ENCODE results near the gene RPL36A.
A peak's percentile ranks its signal among the peaks of the same experiment; 100 is the strongest.

The RPL36A gene

GRCh38 chrX:101393530-101394305 lies 2.9 kb downstream of the RPL36A start:
- DNase-seq (ENCODE audit: low read depth in 2 of 2), result no peak

- no peak for DNase-seq (ENCODE audit: low read depth in 2 of 2)
These were observed 3.6 kb downstream of the RPL36A start for GRCh38 chrX:101394372-101394771.

DNA sequence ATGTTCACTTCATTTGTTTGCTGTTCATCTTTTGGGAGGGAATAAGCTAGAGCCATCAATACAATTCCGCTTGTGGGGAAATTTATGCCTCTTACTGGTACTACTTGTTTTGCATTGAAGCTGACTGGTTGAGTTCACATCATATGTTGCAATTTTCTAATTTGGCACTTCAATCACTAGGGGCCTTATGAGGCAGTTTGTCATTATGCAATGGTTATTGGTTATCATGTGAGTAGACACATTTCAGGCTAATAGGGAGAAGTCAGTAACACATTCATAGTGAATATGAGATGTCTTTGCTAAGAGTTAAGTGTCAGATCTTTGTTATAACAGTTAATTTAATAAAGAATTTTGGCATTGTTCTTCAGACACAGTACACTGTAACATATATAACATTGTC lies 5.0 kb downstream of the RPL36A start:
- DNase-seq (ENCODE audit: low read depth in 2 of 2), result no peak

GRCh38 chrX:101397779-101398178 lies 7.0 kb downstream of the RPL36A start:
- no peak for DNase-seq (ENCODE audit: low read depth in 2 of 2)

- no peak for DNase-seq (ENCODE audit: low read depth in 2 of 2)
These were observed 7.9 kb downstream of the RPL36A start for GRCh38 chrX:101398694-101399093.

- DNase-seq (ENCODE audit: low read depth in 2 of 2), result no peak
These were observed 9.0 kb downstream of the RPL36A start for GRCh38 chrX:101399825-101400224.

DNA sequence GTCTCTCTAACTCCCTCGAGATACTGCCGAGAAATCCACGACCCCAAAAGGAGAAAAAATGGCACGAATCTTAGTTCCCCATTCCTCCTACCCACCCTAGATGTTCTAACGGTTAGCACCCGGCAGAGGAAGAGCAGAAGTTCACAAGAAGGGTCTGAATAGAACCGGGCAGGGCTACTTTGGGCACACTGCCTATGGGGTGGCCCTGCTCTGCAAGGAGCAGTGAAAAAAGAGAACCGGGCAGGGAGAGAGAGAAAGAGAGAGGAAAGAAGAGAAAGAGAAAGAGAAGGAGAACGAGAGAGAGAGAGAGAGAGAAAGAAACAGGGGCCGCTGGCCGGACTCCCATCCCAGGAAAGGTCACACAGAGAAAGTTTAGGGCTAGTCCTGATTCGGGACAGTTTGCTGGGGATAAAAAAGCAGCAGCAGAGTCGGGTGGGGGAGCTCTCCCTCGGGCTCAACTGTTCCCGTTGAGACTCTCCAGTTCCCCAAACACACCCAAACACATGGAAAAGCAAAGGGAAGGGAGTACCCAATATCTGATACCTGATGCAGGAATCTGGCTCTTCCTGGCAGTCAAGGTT lies 16.4 kb downstream of the RPL36A start:
- DNase-seq (ENCODE audit: low read depth in 2 of 2), result no peak

- peak; percentile 77 to 80 for DNase-seq (ENCODE audit: low read depth in 2 of 2)
These were observed 17.1 kb downstream of the RPL36A start, which contains the start of the genes GLA and HNRNPH2 for GRCh38 chrX:101407748-101408531. TSS of gene GLA (minus strand) at chrX:101407925. CDS start at chrX:101407903, 22 bp downstream. TSS of gene HNRNPH2 (plus strand) at chrX:101408222. CDS start at chrX:101411989, 3,767 bp downstream.

GRCh38 chrX:101408532-101408841 lies 17.7 kb downstream of the RPL36A start:
- DNase-seq (ENCODE audit: low read depth in 2 of 2), result no peak

- DNase-seq (ENCODE audit: low read depth in 2 of 2), result no peak
These were observed 18.2 kb downstream of the RPL36A start for GRCh38 chrX:101409043-101409442.

- DNase-seq (ENCODE audit: low read depth in 2 of 2), result no peak
These were observed 19.6 kb downstream of the RPL36A start for GRCh38 chrX:101410461-101410860.

DNA sequence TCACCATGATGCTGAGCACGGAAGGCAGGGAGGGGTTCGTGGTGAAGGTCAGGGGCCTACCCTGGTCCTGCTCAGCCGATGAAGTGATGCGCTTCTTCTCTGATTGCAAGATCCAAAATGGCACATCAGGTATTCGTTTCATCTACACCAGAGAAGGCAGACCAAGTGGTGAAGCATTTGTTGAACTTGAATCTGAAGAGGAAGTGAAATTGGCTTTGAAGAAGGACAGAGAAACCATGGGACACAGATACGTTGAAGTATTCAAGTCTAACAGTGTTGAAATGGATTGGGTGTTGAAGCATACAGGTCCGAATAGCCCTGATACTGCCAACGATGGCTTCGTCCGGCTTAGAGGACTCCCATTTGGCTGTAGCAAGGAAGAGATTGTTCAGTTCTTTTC lies 21.2 kb downstream of the RPL36A start:
- DNase-seq (ENCODE audit: low read depth in 2 of 2), result no peak

- DNase-seq (ENCODE audit: low read depth in 2 of 2), result no peak
These were observed 24.7 kb downstream of the RPL36A start for GRCh38 chrX:101415180-101416145.

GRCh38 chrX:101416691-101417090 lies 25.9 kb downstream of the RPL36A start:
- DNase-seq (ENCODE audit: low read depth in 2 of 2), result no peak

GRCh38 chrX:101417190-101417589 lies 26.4 kb downstream of the RPL36A start:
- DNase-seq (ENCODE audit: low read depth in 2 of 2), result no peak

- DNase-seq (ENCODE audit: low read depth in 2 of 2), result no peak
These were observed 27.4 kb downstream of the RPL36A start for GRCh38 chrX:101417981-101418841.

GRCh38 chrX:101419489-101419888 lies 28.7 kb downstream of the RPL36A start:
- DNase-seq (ENCODE audit: low read depth in 2 of 2), result no peak

DNA sequence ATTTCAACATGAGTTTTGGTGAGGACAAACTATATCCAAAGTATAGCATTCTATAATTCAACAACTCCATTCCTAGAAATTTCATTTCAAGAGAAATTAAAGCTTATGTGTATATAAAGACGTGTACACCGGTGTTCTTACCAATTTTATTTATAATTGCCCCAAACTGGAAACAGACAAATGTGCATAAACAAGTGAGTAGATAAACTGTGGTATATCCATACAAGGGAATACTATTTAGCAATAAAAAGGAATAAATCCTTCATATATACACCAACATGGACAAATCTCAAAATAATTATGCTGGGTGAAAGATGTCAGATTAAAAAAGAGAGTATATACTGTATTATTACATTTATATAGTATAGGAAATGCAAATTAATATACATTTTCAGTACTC lies 37.1 kb downstream of the RPL36A start:
- no peak for DNase-seq (ENCODE audit: low read depth in 2 of 2)

GRCh38 chrX:101429934-101430333 lies 39.1 kb downstream of the RPL36A start:
- DNase-seq (ENCODE audit: low read depth in 2 of 2), result no peak

- DNase-seq (ENCODE audit: low read depth in 2 of 2), result no peak
These were observed 39.8 kb downstream of the RPL36A start for GRCh38 chrX:101430457-101431078.
